H4 (cell line): Measurements from ENCODE around the gene ANKRD66. TPM values are rescaled to one million over a fixed set of nuclear protein-coding genes. Genes with fewer than 3 reads are reported as not detected.
A peak's percentile ranks its signal among the peaks of the same experiment; 100 is the strongest.
"Not testable (repeated sequence)": the region's sequence is repeated elsewhere in the genome, so short reads cannot be mapped to it uniquely, and the experiment has no call there.

Experiments used
- DNase-seq: peaks from one replicate; pipeline ENCODE4 v3.0.0-alpha.2; 2015; ENCODE audit warnings: low spot score
- total RNA-seq: library from RNA; depleted of rRNA; stranded (reverse); fragments of >200 nt; shearing (Covaris generic); gene quantifications from 2 replicates; pipeline ENCODE4 v1.2.3, GENCODE V29; 2014

Gene ANKRD66
- total RNA-seq, 1 experiment from 2014 or later = not detected

DNA sequence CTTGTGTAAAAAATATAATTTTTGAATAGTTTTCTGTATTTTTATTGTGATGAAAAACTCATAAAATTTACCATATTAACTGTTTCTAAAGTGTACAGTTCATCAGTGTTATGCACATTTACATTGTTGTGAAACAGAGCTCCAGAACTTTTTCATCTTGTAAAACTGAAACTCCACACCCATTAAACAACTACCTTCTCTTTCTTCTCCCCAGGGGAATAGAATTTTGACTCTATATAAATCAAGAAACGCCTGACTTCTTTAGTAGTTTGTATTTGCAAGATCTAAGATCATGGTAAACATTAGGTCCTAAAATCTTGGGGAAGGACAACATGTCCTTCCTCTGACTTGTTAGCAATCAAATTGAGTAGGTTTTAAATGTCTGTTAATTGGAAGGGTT is 9.1 kb downstream of the ANKRD66 start:
- DNase-seq = no peak

DNA sequence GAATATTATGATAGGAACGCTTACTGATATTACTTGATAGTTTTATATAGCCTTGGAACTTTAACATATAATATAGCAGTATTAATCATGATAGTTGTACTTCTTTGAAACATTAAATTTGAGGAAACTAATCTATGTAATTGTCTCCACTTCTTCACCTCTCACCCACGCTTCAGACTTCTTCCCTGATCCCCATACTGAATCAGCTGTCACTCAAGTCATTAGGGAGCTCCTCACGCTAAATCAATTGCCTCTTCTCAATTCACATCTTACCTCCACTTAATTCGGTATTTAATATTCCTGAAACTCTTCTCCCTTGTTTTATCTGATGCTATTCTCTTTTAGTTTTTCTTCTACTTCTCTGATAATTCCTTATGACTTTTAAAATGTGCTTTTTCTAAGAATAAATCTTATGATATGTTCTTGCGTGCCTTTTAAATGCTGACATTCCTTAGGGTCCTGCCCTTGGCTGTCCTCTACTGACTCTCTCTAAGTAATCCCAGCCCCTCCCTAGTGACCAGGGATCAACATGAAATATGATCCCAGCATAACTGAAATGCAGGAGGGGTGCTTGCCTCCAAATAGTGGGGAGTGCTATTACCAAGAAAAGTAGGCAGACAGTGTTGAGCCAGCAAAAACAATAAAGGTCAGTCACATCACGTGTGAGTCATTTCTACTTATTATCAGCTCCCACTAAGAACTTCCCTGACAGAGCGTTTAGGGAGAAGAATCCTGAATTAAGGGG is 9.9 kb downstream of the ANKRD66 start:
- no peak for DNase-seq

DNA sequence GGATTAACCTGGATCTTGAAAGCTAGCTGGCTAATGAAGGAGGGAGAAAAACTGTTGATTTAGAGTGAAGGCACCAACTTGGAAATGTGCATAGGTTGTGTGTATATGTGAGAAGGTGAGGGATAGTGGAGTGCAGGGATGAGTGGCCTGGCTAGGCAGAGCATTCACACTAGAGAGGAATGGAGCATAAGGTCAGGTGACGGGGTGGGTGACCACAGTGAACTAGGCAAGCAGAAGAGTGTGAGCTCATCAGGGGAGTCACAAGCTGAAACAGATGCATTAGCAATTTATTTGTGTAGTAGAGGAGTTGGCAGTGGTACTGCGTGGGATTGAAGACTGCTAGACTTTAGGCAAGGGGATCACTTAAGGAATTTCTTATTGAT is 10.5 kb downstream of the ANKRD66 start:
- DNase-seq = no peak

DNA sequence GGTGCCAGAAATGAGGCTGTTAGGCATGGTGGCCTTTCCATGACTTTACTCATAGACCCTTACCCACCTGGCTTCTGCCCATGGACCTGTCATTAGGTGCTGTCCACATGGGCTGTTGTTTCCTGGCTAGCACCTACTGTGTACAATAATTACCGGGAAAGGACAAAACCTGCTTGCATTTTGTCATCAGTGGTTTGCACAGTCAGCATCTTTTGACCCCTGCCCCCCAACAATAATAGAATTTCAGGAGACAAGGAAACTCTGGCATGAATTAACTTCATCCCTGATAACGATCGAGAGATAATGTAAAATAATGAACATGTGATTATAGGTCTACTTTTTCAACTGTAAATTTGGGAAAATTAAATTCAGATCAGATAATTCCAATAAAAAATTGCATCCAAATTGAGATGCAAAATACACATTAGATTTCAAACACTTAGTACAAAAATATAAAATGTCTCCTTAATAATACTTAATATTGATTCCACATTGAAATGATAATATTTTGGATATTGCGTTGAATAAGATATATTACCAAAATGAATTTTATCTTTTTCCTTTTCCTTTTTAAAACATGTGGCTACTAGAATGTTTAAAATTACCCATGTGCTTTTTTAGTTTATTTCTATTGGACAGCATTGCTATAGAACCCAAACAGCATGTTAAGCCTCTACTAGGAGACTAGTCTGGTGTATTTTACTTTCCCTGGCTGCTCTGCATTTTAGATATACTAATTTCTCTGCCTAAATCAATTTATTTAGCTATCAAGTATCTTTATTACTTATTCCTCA is 12.4 kb downstream of the ANKRD66 start:
- no peak for DNase-seq

DNA sequence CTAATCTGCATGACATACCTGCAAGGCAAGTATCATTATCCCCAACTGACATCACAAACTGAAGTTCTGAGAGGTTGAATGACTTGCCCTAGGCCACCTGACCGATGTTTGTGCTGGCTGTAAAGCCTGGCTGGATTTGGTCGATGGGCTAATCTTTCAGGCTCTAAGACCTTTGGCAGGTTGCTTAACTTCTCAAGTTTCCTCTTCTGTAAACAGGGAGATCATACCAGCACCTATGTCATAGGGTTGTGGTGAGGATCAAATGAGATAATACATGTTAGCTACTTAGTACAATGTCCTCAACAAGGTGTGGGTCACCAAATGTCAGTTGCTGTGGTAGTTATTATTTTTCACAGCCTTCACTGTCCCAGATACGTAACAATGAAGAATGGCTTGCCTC is 14.2 kb downstream of the ANKRD66 start:
- DNase-seq = no peak

DNA sequence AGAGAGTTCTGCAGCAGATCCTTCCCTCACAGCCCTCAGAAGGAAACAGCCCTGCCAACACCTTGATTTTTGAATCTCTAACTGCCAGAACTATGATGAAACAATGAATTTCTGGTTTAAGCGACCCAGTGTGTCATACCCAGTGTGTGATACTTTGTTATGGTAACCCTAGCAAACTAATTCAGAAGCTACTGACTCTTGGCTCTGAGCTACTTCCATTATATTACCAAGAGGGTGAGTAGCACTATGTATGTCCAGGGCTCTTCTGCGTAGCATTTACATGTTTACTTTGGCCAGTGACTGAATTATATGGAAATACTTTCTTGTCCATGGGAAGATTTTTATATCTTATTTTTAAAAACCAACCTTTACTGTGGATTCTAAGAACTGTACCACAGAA is 16.7 kb downstream of the ANKRD66 start:
- DNase-seq = no peak

DNA sequence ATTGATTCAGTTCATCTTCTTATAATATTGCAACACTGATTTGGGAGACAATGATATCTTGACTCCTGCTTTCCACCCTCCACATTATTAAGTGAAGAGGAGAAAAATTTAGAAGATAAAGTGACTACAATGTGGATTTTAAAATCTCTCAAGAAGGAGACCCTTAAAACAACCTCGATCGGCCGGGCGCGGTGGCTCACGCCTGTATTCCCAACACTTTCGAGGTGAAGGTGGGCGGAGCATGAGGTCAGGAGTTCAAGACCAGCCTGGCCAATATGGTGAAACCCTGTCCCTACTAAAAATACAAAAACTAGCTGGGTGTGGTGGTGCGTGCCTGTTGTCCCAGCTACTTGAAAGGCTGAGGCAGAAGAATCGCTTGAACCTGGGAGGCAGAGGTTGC is 17.5 kb downstream of the ANKRD66 start:
- not testable (repeated sequence) for DNase-seq

DNA sequence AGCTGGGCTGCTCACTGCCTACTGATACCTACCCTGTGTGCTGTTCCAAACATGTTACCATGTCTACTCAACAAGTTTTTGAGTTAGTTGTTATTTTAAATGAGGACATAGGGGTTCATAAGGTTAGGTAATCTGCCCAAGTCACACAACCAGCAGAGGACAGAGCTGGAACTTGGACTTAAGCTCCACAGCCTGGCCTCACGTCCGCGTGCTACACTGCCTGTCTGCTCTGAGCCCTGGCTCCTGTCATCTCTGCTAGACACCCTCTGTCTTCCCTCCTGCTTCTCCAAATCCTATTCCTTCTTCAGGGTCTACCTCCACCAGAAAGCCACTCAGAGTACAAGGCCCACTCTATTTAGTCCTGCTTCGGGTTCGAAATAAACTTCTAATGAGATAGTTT is 18.2 kb downstream of the ANKRD66 start:
- DNase-seq = no peak

DNA sequence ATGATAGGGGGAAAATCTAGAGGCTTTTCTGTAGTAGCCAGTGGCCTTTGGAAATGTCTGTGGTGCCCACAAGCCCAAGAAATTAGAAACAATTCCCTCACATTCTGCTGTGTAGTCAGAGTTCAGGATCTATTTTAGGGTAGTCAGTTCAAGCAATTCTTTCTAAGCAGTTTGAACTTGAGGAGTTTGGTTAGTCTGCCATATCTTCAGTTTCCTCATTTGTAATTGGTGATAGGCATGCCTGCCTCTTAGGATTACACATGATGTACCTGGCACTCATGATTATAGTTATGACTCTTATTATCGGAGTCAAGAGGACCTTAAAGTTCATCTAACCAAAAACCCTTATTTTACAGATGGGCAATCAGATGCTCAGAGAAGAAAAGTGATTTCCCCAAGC is 25.3 kb downstream of the ANKRD66 start:
- no peak for DNase-seq

DNA sequence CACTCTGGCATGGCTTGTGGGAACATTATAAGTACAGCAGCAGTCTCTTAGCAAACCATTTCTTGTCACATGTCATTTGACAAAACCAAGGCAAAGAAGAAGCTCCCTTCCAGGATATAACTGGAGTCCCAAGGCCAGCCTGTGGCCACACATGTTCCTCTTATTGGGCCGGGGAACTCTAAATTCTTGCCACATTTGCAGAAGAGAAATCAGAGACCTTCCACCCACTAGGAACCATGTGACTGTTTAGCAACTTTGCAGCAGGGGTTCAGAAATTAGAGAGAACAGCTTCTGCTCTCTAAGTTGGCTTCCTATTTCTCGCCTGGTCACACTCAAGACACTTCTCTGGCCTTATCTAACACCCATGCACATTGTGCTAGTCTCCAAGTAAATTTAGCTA is 26.0 kb downstream of the ANKRD66 start:
- no peak for DNase-seq

DNA sequence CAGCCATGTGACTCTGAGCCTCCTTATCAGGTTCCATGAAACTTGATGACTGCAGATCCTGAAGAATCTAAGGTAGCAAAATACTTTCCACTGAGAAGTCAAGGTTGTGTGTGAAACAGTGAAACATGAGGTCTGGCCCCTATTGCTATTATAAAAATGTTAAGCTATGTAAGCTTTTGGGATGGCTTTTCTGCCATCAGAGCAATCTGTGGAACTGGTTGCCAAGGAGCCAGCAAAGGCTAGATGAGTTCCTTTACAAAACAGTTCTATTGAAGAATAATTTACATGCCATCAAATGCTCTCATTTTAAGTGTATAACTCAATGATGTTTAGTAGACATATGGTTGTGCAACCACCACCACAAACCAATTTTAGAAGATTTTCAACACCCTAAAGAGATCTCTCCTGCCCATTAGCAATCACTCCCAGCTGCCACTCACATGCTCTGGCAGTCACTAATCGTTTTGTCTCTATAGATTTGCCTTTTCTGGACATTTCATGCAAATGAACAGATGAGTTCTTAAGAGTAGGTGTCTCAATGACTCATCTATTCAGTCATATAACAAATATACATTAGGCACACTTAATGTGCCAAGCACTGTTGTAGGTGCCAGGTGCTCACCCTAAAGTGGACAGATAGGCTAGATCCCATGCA is 26.6 kb downstream of the ANKRD66 start:
- DNase-seq = no peak

DNA sequence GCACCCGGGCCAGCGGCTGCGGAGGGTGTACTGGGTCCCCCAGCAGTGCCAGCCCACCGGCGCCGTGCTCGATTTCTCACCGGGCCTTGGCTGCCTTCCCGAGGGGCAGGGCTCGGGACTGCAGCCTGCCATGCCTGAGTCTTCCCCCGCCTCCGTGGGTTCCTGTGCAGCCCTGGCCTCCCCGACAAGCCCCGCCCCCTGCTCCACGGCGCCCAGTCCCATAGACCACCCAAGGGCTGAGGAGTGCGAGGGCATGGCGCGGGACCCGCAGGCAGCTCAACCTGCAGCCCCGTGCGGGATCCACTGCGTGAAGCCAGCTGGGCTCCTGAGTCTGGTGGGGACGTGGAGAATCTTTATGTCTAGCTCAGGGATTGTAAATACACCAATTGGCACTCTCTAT is 28.0 kb downstream of the ANKRD66 start:
- DNase-seq = not testable (repeated sequence)

DNA sequence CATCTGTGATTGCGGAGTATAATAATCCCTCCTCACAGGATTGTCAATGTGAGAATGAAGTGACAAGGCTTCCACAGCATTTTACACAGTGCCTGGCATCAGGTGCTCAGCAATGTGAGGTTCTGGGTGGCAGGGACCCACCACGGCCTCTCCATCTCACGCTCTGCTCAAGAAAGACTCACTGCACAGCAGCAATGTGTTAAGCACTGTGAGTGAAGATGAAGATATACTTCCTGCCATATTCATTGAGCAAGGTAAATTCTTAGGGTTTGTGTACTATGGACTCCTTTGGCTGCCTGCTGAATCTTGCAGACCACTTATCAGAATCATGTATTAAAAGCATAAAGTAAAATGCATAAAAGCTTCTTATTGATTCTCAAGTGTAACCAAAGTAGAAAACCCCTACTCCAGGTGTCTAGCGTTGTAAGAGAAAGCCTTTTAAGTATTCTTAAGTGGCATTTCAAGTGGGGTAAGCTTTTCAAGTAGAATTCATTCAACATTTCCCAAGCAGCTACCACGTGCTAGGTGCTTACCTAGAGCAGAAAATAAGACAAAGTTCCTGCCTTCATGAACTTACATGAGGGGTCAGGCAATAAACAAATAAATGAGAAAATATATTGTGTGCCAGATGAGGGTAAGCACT is 29.5 kb downstream of the ANKRD66 start:
- no peak for DNase-seq

DNA sequence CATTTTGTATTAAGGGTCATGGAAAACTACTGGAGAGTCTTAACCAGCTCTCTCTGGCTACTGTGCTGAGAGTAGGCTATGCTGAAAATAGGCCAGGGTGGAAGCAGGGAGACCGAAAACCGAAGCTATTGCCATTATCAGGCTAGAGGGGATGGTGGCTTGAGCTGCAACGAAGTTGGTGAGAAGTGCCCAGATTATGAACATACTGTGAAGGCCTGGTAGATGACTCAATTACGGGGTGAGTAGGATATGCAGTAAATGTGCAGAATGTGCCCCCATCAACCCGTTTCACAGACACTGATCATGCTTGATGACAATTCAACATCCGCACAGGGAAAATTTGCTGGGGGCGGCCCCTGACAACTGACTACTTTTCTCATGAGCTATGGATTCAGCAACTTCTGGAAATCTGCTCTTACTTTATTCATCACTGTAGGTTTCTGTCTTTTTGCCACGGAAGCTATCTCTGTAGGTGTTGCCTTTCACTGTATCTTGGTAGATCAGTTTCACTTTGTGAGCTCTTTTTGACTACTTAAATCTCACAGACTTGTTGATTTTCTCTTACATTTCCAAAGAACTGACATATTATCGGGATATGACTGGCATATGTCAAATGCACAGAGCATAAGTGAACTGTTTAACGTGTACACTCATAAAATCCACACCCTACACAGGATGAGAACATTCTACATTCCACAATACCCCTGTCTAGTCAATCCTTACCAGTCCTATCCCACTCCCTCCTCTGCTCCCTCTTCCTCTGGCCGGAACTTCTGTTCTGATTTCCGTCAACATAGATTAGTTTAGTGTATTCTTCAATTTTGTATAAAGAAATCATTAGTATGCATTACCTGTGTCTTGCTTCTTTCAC is 31.0 kb downstream of the ANKRD66 start:
- no peak for DNase-seq

DNA sequence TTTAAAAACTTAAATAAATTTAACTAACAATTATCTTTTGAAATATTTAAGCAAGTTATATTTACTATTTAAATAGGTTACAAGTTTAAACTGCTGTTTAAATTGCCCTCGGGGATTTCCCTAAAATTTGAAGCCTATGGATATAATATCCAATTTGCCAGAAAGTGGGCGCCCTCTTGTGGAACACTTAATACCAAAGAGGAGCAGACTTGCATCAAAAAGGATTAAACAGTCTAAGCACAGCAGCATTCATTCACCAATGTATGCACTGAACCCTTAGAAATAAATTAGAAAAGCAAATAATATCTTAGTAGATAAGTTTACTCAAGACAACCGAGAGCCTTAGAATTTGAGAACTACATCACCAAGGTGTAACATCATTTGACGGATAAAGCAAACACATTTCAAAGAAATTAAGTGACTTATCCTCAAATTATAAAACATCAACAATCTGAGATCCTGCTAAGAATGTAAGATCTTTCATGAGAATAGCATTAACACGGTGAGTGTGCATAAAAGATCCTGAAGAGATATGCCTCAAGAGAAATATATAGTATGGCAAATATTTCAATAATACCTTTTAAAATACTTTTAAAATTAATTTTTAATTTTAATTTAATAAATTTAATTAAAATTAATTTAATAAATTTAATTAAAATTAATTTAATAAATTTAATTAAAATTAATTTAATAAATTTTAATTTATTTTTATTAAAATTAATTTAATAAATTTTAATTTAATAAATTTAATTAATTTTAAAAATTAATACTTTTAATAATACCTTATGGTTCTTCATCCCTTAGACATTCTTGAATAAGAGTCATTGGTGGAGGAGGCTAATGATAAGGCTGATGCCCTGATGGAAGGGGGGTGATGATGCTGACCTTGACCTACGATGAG is 35.0 kb downstream of the ANKRD66 start:
- peak; percentile 66 for DNase-seq

DNA sequence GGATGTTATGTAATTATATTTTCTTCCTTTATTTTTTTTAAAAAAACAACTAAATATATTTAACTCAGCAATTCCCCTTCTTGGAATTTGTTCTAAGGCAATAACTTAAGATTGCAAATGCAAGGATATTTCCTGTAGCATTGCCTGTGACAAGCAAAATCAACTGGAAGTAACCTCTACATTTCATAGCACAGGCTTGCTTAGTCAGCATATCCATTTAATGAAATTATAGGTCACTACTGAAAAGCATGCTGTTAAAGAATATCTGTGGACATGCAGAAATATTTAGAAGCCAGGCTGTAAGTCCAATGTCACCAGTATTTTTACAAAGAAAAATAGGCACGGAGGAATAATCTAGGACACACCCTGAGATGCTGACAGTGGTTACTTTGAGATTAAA is 37.8 kb downstream of the ANKRD66 start:
- DNase-seq = no peak

DNA sequence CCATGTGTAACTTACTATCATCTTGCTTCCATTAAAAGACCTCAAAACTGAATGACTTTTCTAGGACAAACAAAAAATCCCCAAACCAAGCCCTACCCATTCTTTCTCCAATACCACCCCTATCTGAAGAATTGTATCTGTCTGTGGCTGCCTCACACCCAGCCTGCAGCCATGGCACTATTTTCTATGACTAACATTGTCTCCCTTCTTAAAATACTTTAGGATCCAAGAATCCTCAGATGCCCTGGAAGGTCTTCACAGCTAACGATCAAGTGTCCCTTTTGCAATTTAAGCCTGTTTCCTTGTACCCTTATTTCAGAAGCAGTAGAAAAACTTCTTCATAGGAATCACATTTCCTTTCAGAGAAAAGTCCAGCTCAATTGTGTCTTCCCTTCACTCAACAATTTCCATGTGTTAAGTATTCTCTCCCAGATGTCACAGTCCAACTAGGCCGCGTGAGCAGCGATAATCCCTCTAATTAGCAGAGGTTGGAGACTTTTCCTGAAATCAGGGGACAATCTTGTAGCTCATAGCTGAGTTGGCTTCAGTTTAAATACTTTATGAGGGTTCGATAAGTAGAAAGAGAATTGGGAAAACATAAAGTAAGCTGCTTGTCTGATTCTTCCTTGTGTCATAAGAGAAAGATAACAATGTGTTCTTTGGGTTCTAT is 41.3 kb downstream of the ANKRD66 start:
- DNase-seq = no peak

DNA sequence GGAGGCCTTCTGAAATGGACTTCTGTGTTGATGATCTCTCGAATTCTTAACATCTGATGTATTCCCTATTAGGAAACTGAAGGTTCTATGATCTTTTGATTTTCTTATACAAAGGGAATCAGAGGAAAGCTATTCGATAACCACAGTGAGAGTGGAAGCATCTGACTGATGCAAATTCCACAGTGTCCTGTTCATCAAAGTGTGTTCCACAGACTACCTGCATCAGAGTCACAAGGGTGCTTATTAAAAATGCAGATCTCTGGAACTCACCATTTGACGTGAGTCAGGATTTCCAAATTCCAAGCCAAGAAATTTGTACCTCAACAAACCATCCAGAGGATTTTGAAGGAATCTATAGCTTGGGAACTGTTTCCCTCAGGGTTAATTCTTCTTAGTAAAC is 42.1 kb downstream of the ANKRD66 start:
- DNase-seq = no peak

DNA sequence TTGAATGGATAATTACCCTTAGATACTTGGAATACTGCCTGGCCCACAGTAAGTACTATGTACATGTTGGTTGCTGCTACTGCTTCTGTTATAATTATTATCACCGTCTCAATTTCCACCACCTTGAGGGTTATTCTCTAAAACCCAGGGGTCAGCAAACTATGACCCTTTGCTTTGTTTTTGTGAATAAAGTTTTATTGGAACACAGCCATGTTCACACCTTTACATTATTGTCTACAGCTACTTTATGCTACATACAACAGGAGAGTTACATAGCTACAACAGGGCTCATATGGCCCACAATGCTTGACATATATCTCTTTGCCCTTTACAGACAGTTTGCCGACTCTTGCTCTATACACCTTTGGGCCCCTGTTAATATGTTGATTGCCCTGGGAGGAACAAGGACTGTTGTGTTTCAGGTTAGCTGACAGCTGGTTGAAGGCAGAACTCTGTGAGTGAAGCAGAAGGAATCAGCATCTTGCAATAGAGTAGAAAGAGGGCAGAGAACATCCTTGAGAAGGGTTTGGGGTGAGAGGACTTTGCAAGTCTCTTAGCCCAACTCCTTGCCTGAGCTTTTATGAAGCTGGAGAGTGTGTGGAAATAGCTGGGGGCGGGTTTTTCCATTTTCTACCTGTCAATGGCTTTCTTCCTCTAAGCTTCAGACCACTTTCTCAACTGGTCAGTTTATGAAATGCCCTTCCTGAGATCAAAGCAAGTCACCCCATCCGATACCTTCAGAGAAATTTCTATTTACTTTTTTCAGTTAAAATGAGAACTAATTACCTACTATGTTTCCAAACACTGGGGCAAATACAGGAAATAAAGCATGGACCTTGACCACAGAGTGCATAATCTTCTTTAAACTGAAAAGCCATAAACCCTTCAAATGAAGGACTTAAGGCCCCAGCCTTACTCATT is 43.0 kb downstream of the ANKRD66 start:
- DNase-seq = no peak
